Medulla oblongata (tissue), 1 donor: ENCODE data around the gene FBF1.

Experiments
- DNase-seq: peaks from one replicate; pipeline ENCODE4 v3.0.0-alpha.2; 2015; ENCODE audit errors: extremely low spot score

Gene FBF1

GRCh38 chr17:75950421-75950820 lies 9.6 kb upstream of the FBF1 start:
- DNase-seq: no peak

GRCh38 chr17:75945211-75945610 lies 4.4 kb upstream of the FBF1 start:
- DNase-seq: no peak

GRCh38 chr17:75943491-75943890 lies 2.6 kb upstream of the FBF1 start:
- no peak for DNase-seq

- DNase-seq: no peak
Measured at GRCh38 chr17:75942473-75942872, 1.6 kb upstream of the FBF1 start.

GRCh38 chr17:75941442-75941819 lies 589 bp upstream of the FBF1 start:
- DNase-seq: no peak

- DNase-seq: no peak
Measured at GRCh38 chr17:75937652-75938051, 3.2 kb downstream of the FBF1 start.

- DNase-seq: no peak
Measured at GRCh38 chr17:75933808-75934207, 7.0 kb downstream of the FBF1 start.

- DNase-seq: no peak
Measured at GRCh38 chr17:75932852-75933251, 8.0 kb downstream of the FBF1 start.

- no peak for DNase-seq
Measured at GRCh38 chr17:75931062-75931461, 9.8 kb downstream of the FBF1 start.

- no peak for DNase-seq
Measured at GRCh38 chr17:75927286-75927922, 13.4 kb downstream of the FBF1 start.

GRCh38 chr17:75926456-75926855 lies 14.4 kb downstream of the FBF1 start:
- DNase-seq: no peak

GRCh38 chr17:75925912-75926311 lies 14.9 kb downstream of the FBF1 start:
- no peak for DNase-seq

GRCh38 chr17:75925103-75925502 lies 15.7 kb downstream of the FBF1 start:
- DNase-seq: no peak

GRCh38 chr17:75922963-75923874 lies 17.6 kb downstream of the FBF1 start:
- no peak for DNase-seq

- no peak for DNase-seq
Measured at GRCh38 chr17:75922173-75922961, 18.5 kb downstream of the FBF1 start.

- no peak for DNase-seq
Measured at GRCh38 chr17:75921596-75921995, 19.2 kb downstream of the FBF1 start.

- DNase-seq: no peak
Measured at GRCh38 chr17:75920045-75920560, 20.7 kb downstream of the FBF1 start.

GRCh38 chr17:75919611-75920010 lies 21.2 kb downstream of the FBF1 start:
- DNase-seq: no peak

GRCh38 chr17:75917917-75918445 lies 22.9 kb downstream of the FBF1 start:
- DNase-seq: no peak

GRCh38 chr17:75917141-75917916 lies 23.5 kb downstream of the FBF1 start:
- DNase-seq: no peak

GRCh38 chr17:75915268-75915667 lies 25.6 kb downstream of the FBF1 start:
- no peak for DNase-seq
